ENCODE measurements around the gene C5AR1. TPM values are rescaled to one million over a fixed set of nuclear protein-coding genes. Genes with fewer than 3 reads are reported as not detected.

The C5AR1 gene
- polyA plus RNA-seq, 1 of the 3 experiments (the other 2 are of a cell fraction), result 1.2 TPM

DNA sequence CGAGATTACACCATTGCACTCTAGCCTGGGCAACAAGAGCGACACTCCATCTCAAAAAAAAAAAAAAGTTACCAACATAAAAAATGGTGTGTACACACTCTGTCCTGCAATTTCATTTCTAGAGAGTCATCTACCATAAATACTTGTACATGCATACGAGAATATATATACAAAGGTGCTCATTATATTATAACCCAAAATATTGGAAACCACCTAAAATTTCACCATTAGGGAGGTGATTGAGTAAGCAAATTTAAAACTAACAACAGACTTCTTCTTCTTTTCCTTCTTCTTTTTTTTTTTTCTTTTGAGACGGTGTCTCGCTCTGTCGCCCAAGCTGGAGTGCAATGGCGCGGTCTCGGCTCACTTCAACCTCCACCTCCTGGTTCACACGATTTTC is 7.4 kb upstream of the C5AR1 start:
- no peaks in the 10 kb centered on the region; a peak in 1 of 4 replicates for H3K4me1 ChIP-seq (ENCODE audit: control insufficient read depth in 1 of 2, insufficient read depth in 2 of 2, low read depth in 1 of 2, low read length in 1 of 2)
- no peak overlapping the region for H3K4me2 ChIP-seq
- no peaks in the 10 kb centered on the region for H3K9me2 ChIP-seq
- no peaks in the 10 kb centered on the region for H3K79me2 ChIP-seq (ENCODE audit: insufficient read depth)
- no peak overlapping the region for H3K4me3 ChIP-seq (ENCODE audit: low read depth in 2 of 2, low read length in 1 of 2)
- no peaks in the 10 kb centered on the region for H3K27me3 ChIP-seq (ENCODE audit: insufficient read depth)
- TF ChIP-seq RCOR1 (IDR thresholded peaks at IDR 0.05; ENCODE audit: low read length) (no peak), NFIC (IDR thresholded peaks at IDR 0.05; ENCODE audit: borderline replicate concordance) (no peak), ELF1 (IDR thresholded peaks at IDR 0.05) (no peak), RXRA (IDR thresholded peaks at IDR 0.05; ENCODE audit: borderline replicate concordance, low read depth) (no peak), EP300 (IDR thresholded peaks at IDR 0.05; ENCODE audit: borderline replicate concordance in 1 of 2, low read depth in 1 of 2, low read length in 1 of 2) (no peak), SMC3 (IDR thresholded peaks at IDR 0.05; ENCODE audit: low read depth, low read length) (no peak), SIN3A (IDR thresholded peaks at IDR 0.05; ENCODE audit: borderline replicate concordance, low read depth, low read length) (no peak), RAD21 (IDR thresholded peaks at IDR 0.05; ENCODE audit: low read length) (no peak), MEF2A (IDR thresholded peaks at IDR 0.05; ENCODE audit: borderline replicate concordance, low read depth) (no peak), FOXJ3 (CRISPR knock-in tag; IDR thresholded peaks at IDR 0.05) (no peak), NRF1 (IDR thresholded peaks at IDR 0.05; ENCODE audit: low read depth, low read length) (no peak), USF2 (IDR thresholded peaks at IDR 0.05; ENCODE audit: borderline replicate concordance, low read depth, low read length) (no peak), TCF12 (IDR thresholded peaks at IDR 0.05) (no peak), RFX5 (IDR thresholded peaks at IDR 0.05; ENCODE audit: low read length) (no peak)
- TF ChIP-seq, protein P1, sequence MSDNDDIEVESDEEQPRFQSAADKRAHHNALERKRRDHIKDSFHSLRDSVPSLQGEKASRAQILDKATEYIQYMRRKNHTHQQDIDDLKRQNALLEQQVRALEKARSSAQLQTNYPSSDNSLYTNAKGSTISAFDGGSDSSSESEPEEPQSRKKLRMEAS (IDR thresholded peaks at IDR 0.05; ENCODE audit: low read depth), result no peak
- TF ChIP-seq, protein P2, sequence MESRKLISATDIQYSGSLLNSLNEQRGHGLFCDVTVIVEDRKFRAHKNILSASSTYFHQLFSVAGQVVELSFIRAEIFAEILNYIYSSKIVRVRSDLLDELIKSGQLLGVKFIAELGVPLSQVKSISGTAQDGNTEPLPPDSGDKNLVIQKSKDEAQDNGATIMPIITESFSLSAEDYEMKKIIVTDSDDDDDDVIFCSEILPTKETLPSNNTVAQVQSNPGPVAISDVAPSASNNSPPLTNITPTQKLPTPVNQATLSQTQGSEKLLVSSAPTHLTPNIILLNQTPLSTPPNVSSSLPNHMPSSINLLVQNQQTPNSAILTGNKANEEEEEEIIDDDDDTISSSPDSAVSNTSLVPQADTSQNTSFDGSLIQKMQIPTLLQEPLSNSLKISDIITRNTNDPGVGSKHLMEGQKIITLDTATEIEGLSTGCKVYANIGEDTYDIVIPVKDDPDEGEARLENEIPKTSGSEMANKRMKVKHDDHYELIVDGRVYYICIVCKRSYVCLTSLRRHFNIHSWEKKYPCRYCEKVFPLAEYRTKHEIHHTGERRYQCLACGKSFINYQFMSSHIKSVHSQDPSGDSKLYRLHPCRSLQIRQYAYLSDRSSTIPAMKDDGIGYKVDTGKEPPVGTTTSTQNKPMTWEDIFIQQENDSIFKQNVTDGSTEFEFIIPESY (IDR thresholded peaks at IDR 0.05; ENCODE audit: borderline replicate concordance, low read depth), result no peak
- H4K20me1 ChIP-seq (ENCODE audit: insufficient read depth), result no peaks in the 10 kb centered on the region
- no peak overlapping the region for H2AFZ ChIP-seq (ENCODE audit: low read depth)
- no peaks in the 10 kb centered on the region for H3K36me3 ChIP-seq (replicated peaks in 1 of 2; ENCODE audit: control insufficient read depth in 1 of 2, insufficient read depth in 2 of 2, low read length in 1 of 2)
- H3K9me3 ChIP-seq, result no peaks in the 10 kb centered on the region
- WGBS (ENCODE audit: low lambda C conversion rate), result 92% methylated on average over 10 of the region's 10 CpGs
- CTCF ChIA-PET, result interaction anchor here (0.8 to 2.2 kb wide), 4 partner anchors 10 to 89 kb away, joined by 4 to 9 read pairs (median 4); no protein-coding TSS in a partner anchor
- POLR2A ChIA-PET, result no interaction called here
- H3K27ac ChIP-seq (ENCODE audit: low read depth in 2 of 2, low read length in 1 of 2), result no peak overlapping the region
- H3F3A ChIP-seq (replicated peaks; ENCODE audit: insufficient read depth), result peaks cover 14% of the 10 kb centered on the region
- no peak overlapping the region for H3K9ac ChIP-seq
- no peak for DNase-seq

DNA sequence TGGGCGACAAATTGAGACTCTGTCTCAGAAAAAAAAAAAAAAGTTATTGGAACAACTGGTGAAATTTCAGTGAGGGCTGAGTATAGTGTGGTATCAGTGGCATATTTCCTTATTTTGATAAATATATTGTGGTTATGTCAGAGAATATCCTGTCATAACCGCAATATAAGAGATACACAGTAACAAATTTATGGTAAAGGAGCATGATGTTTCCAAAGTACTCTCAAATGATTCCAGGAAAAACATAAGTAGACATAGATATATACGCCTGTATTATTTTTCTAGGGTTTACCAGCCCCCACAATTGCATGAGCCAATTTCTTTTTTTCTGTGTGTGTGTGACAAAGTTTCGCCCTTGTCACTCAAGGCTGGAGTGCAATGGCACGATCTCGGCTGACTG is 5.7 kb upstream of the C5AR1 start:
- H3K4me2 ChIP-seq, result no peak overlapping the region
- POLR2A ChIA-PET, result no interaction called here
- no peaks in the 10 kb centered on the region for H3K36me3 ChIP-seq (replicated peaks in 1 of 2; ENCODE audit: control insufficient read depth in 1 of 2, insufficient read depth in 2 of 2, low read length in 1 of 2)
- DNase-seq, result no peak
- no peaks in the 10 kb centered on the region for H3K9me3 ChIP-seq
- H3K9me2 ChIP-seq, result no peaks in the 10 kb centered on the region
- H4K20me1 ChIP-seq (ENCODE audit: insufficient read depth), result no peaks in the 10 kb centered on the region
- H3K9ac ChIP-seq, result no peak overlapping the region
- H3K4me1 ChIP-seq (ENCODE audit: control insufficient read depth in 1 of 2, insufficient read depth in 2 of 2, low read depth in 1 of 2, low read length in 1 of 2), result no peaks in the 10 kb centered on the region; a peak in 1 of 4 replicates
- H3K79me2 ChIP-seq (ENCODE audit: insufficient read depth), result no peaks in the 10 kb centered on the region
- peaks cover 7% of the 10 kb centered on the region; the same call in 1 of the 2 replicates for H3K27me3 ChIP-seq (ENCODE audit: insufficient read depth)
- CTCF ChIA-PET, result interaction anchor here (0.6 to 1.4 kb wide), 8 partner anchors 10 to 617 kb away, joined by 3 to 6 read pairs (median 4); partner anchors contain the start of gene C5AR2
- no peak overlapping the region for H3K4me3 ChIP-seq (ENCODE audit: low read depth in 2 of 2, low read length in 1 of 2)
- 90% methylated on average over 6 of the region's 6 CpGs for WGBS (ENCODE audit: low lambda C conversion rate)
- no peak overlapping the region for H3K27ac ChIP-seq (ENCODE audit: low read depth in 2 of 2, low read length in 1 of 2)
- H3F3A ChIP-seq (replicated peaks; ENCODE audit: insufficient read depth), result peaks cover 10% of the 10 kb centered on the region
- TF ChIP-seq NRF1 (IDR thresholded peaks at IDR 0.05; ENCODE audit: low read depth, low read length), result no peak
- TF ChIP-seq PBX3 (IDR thresholded peaks at IDR 0.05), result no peak
- TF ChIP-seq ELF1 (IDR thresholded peaks at IDR 0.05), result no peak
- no peak overlapping the region for H2AFZ ChIP-seq (ENCODE audit: low read depth)

Data from SK-N-SH (cell line).